Astrocyte of the spinal cord (primary cell): ENCODE results near the gene ARHGAP19.

Source experiments
- DNase-seq: peaks from one replicate; pipeline ENCODE4 v3.0.0; 2011; ENCODE audit warnings: low read depth, low spot score
- H3K4me3 ChIP-seq: 2 replicates; pipeline ENCODE4 v1.5.1; 2011; ENCODE audit warnings: low read depth, mild to moderate bottlenecking, low read length, moderate library complexity
- CTCF ChIP-seq: IDR thresholded peaks from 2 replicates; pipeline ENCODE4 v1.5.1; 2012; ENCODE audit warnings: low read depth, mild to moderate bottlenecking, low read length, inconsistent platforms
- in situ Hi-C: cut with HindIII; loops from 2 replicates; pipeline ENCODE4 v1.10.0; 2017; ENCODE audit warnings: low sequenced_read_pairs

The ARHGAP19 gene

GRCh38 chr10:97176226-97176625 lies 116.2 kb downstream of the ARHGAP19 start:
- in situ Hi-C loops, result no loop called here
- no peak for TF ChIP-seq CTCF
- no peak overlapping the region for H3K4me3 ChIP-seq
- DNase-seq, result no peak

GRCh38 chr10:97175586-97175985 lies 116.9 kb downstream of the ARHGAP19 start:
- DNase-seq, result no peak
- in situ Hi-C loops, result no loop called here
- no peak overlapping the region for H3K4me3 ChIP-seq
- no peak for TF ChIP-seq CTCF

GRCh38 chr10:97174941-97175340 lies 117.5 kb downstream of the ARHGAP19 start:
- H3K4me3 ChIP-seq, result no peak overlapping the region
- no peak for DNase-seq
- TF ChIP-seq CTCF, result no peak
- in situ Hi-C loops, result no loop called here

GRCh38 chr10:97174276-97174775 lies 118.1 kb downstream of the ARHGAP19 start:
- in situ Hi-C loops, result no loop called here
- DNase-seq, result no peak
- TF ChIP-seq CTCF, result no peak
- H3K4me3 ChIP-seq, result no peak overlapping the region

- in situ Hi-C loops, result no loop called here
- no peak overlapping the region for H3K4me3 ChIP-seq
- no peak for TF ChIP-seq CTCF
- DNase-seq, result no peak
Measured at GRCh38 chr10:97173036-97173435, 119.4 kb downstream of the ARHGAP19 start.
